Lung (tissue), 12 donors: Measurements from ENCODE around the gene LTBP4. TPM values are rescaled to one million over a fixed set of nuclear protein-coding genes. Genes with fewer than 3 reads are reported as not detected.
"Not testable (repeated sequence)": the region's sequence is repeated elsewhere in the genome, so short reads cannot be mapped to it uniquely, and the experiment has no call there.

Source experiments
- ATAC-seq: fragments of 200-7000 bp; cut with Tn5 transposase; one replicate; pipeline ENCODE4 v1.9.1; 2020; ENCODE audit warnings: moderate number of reproducible peaks; ENCODE audit not compliant: insufficient read depth, low FRiP score
- DNase-seq, 3 donors: peaks; one replicate each; pipeline ENCODE4 v3.0.0-alpha.2; 2013 to 2017
- H3K27ac ChIP-seq, 2 donors: one replicate each; pipeline ENCODE4 v1.5.1; 2013; ENCODE audit warnings: mild to moderate bottlenecking in 2 of 2, moderate library complexity in 2 of 2, control low read depth in 1 of 2, inconsistent platforms in 1 of 2, low read depth in 1 of 2, low read length in 1 of 2
- H3K27me3 ChIP-seq, 3 donors: one replicate each; pipeline ENCODE4 v1.5.1; 2013; ENCODE audit warnings: low read length in 2 of 3; ENCODE audit not compliant: control insufficient read depth in 3 of 3, insufficient read depth in 3 of 3
- H3K36me3 ChIP-seq, 4 donors: one replicate each; pipeline ENCODE4 v1.5.1; 2013; ENCODE audit warnings: low read length in 4 of 4, mild to moderate bottlenecking in 1 of 4, moderate library complexity in 1 of 4; ENCODE audit not compliant: control insufficient read depth in 4 of 4, insufficient read depth in 4 of 4
- H3K4me1 ChIP-seq, 5 donors: one replicate each; pipeline ENCODE4 v1.5.1; 2013; ENCODE audit warnings: low read length in 5 of 5, mild to moderate bottlenecking in 2 of 5, moderate library complexity in 1 of 5; ENCODE audit not compliant: control insufficient read depth in 5 of 5, insufficient read depth in 5 of 5
- H3K4me3 ChIP-seq: one replicate; pipeline ENCODE4 v1.5.1; 2013; ENCODE audit warnings: mild to moderate bottlenecking, control low read depth, moderate library complexity
- H3K9ac ChIP-seq, 2 donors: one replicate each; pipeline ENCODE4 v1.5.1; 2013; ENCODE audit warnings: low read length in 2 of 2, control low read depth in 1 of 2; ENCODE audit not compliant: insufficient read depth in 1 of 2
- H3K9me3 ChIP-seq, 4 donors: one replicate each; pipeline ENCODE4 v1.5.1; 2013; ENCODE audit warnings: low read length in 3 of 4, mild to moderate bottlenecking in 1 of 4, moderate library complexity in 1 of 4; ENCODE audit not compliant: control insufficient read depth in 4 of 4, insufficient read depth in 3 of 4
- CTCF ChIP-seq: IDR thresholded peaks from 2 replicates; pipeline ENCODE4 v1.5.1; 2012; ENCODE audit warnings: mild to moderate bottlenecking; ENCODE audit errors: control extremely low read depth, extremely low read depth
- WGBS, 2 donors: extraction: QIAGEN DNeasy Blood & Tissue Kit; methylation state at CpG; one replicate each; pipeline ENCODE4 v1.1.7; 2013; 5-methylcytosine and 5-hydroxymethylcytosine counted together
- polyA plus RNA-seq, 2 donors: library from polyadenylated mRNA; stranded (reverse); fragments of 200-250 nt; gene quantifications; one replicate each; pipeline ENCODE4 v1.2.1, GENCODE V29; 2013
- total RNA-seq, 2 donors: library from RNA; depleted of rRNA in 1 of 2; stranded (reverse); fragments of >200 nt in 1 of 2; gene quantifications; one replicate each; pipeline ENCODE4 v1.2.1, GENCODE V29; 2014 to 2021
- donor health status: control.
- donor health status: control.
- donor health status: Bipolar disorder and iron deficiency.
- donor health status: healthy.
- donor health status: DM: yes; HTN: yes; CAD: no.

The LTBP4 gene
- total and polyA plus RNA-seq, 4 donors, result 73.0 to 290 (median 151) TPM

GRCh38 chr19:40623403-40624251 is 22.5 kb downstream of the LTBP4 start:
- Histone ChIP-seq H3K9me3 (no peaks in the 10 kb centered on the region), H3K4me1 (peaks cover 0 to 2% (median 0%) of the 10 kb centered on the region in 5 donors), H3K4me3 (no peak overlapping the region), H3K27me3 (no peaks in the 10 kb centered on the region), H3K36me3 (peaks cover 0 to 48% (median 34%) of the 10 kb centered on the region in 4 donors), H3K9ac (no peak overlapping the region), H3K27ac (no peak overlapping the region)
- DNase-seq (peak in 1 of 3 donors; percentile 41), ATAC-seq (peak; percentile 55)
- WGBS, 2 donors, result 58 to 63% methylated on average over 41 of the region's 41 CpGs
- no peak for TF ChIP-seq CTCF

- H3K4me3 ChIP-seq, H3K27ac ChIP-seq, H3K9me3 ChIP-seq, DNase-seq, ATAC-seq, H3K27me3 ChIP-seq, H3K4me1 ChIP-seq, H3K9ac ChIP-seq: not testable (repeated sequence)
- 85 to 93% methylated on average over 14 of the region's 14 CpGs for WGBS, 2 donors
- H3K36me3 ChIP-seq, result peaks cover 0 to 44% (median 33%) of the 10 kb centered on the region in 4 donors
Observed at GRCh38 chr19:40624369-40625153, 23.4 kb downstream of the LTBP4 start.

- Histone ChIP-seq H3K4me1 (peaks cover 0 to 2% (median 0%) of the 10 kb centered on the region in 5 donors), H3K27me3 (no peaks in the 10 kb centered on the region), H3K4me3 (no peak overlapping the region), H3K36me3 (peaks cover 0 to 45% (median 29%) of the 10 kb centered on the region in 4 donors), H3K9ac (no peak overlapping the region), H3K27ac (no peak overlapping the region), H3K9me3 (peaks cover 0 to 4% (median 0%) of the 10 kb centered on the region in 4 donors)
- no peak for TF ChIP-seq CTCF
- DNase-seq (no peak), ATAC-seq (no peak)
- WGBS, 2 donors, result 77 to 80% methylated on average over 7 of the region's 7 CpGs
Observed at GRCh38 chr19:40625406-40626120, 24.4 kb downstream of the LTBP4 start.
